Keratinocyte (primary cell): ENCODE measurements around the gene TNIK. TPM values are rescaled to one million over a fixed set of nuclear protein-coding genes. Genes with fewer than 3 reads are reported as not detected.

Source experiments
- DNase-seq: peaks from one replicate; pipeline ENCODE4 v3.0.0-alpha.2; 2011; ENCODE audit warnings: low read depth, missing footprints, low spot score
- FAIRE-seq: peaks from 2 replicates; lab custom pipeline; 2011; peaks lifted over from hg19 to GRCh38; lab: Jason Lieb, UNC
- H2AFZ ChIP-seq: 2 replicates; pipeline ENCODE4 v1.6.0; 2012; ENCODE audit warnings: low read length, control low read depth, inconsistent platforms; ENCODE audit not compliant: control insufficient read depth
- H3K27ac ChIP-seq: 2 replicates; pipeline ENCODE4 v1.5.1; 2011; ENCODE audit warnings: low read length; ENCODE audit not compliant: control insufficient read depth, insufficient read depth
- H3K27me3 ChIP-seq: 3 replicates; pipeline ENCODE4 v1.6.0; 2011; ENCODE audit warnings: low read length; ENCODE audit not compliant: control insufficient read depth, insufficient read depth; ENCODE audit errors: extremely low read depth
- H3K36me3 ChIP-seq, 2 experiments: 2 replicates in 1 of 2; 3 replicates in 1 of 2; pipeline ENCODE4 v1.5.1; 2011; ENCODE audit warnings: low read length in 2 of 2, mild to moderate bottlenecking in 1 of 2; ENCODE audit not compliant: control insufficient read depth in 2 of 2, insufficient read depth in 2 of 2; ENCODE audit errors: extremely low read depth in 1 of 2
- H3K4me1 ChIP-seq: 3 replicates; pipeline ENCODE4 v1.5.1; 2011; ENCODE audit warnings: low read length; ENCODE audit not compliant: control insufficient read depth, insufficient read depth; ENCODE audit errors: extremely low read depth
- H3K4me2 ChIP-seq: 3 replicates; pipeline ENCODE4 v1.6.0; 2011; ENCODE audit warnings: low read depth, low read length; ENCODE audit not compliant: control insufficient read depth, insufficient read depth; ENCODE audit errors: extremely low read depth
- H3K4me3 ChIP-seq, 3 experiments: fragments of 200-600 bp in 1 of 3; sonication (generic) in 1 of 3; 2 replicates in 2 of 3; 3 replicates in 1 of 3; pipeline ENCODE4 v1.5.1; 2011 to 2016; ENCODE audit warnings: low read length in 3 of 3, mild to moderate bottlenecking in 3 of 3, control low read depth in 2 of 3, inconsistent platforms in 1 of 3, low read depth in 1 of 3, mixed read lengths in 1 of 3, mixed run types in 1 of 3, moderate library complexity in 1 of 3; ENCODE audit not compliant: control insufficient read depth in 2 of 3, insufficient read depth in 2 of 3; ENCODE audit errors: extremely low read depth in 1 of 3
- H3K79me2 ChIP-seq: 2 replicates; pipeline ENCODE4 v1.6.0; 2012; ENCODE audit warnings: low read length; ENCODE audit not compliant: control insufficient read depth, insufficient read depth
- H3K9ac ChIP-seq: 3 replicates; pipeline ENCODE4 v1.6.0; 2011; ENCODE audit warnings: low read length; ENCODE audit not compliant: control insufficient read depth, insufficient read depth; ENCODE audit errors: extremely low read depth
- H3K9me1 ChIP-seq: 3 replicates; pipeline ENCODE4 v1.6.0; 2011; ENCODE audit warnings: low read length; ENCODE audit not compliant: control insufficient read depth, insufficient read depth; ENCODE audit errors: extremely low read depth
- H3K9me3 ChIP-seq: 2 replicates; pipeline ENCODE4 v1.5.1; 2012; ENCODE audit warnings: low read depth, low read length; ENCODE audit not compliant: control insufficient read depth
- H4K20me1 ChIP-seq: 3 replicates; pipeline ENCODE4 v1.6.0; 2011; ENCODE audit warnings: low read length; ENCODE audit not compliant: control insufficient read depth, insufficient read depth; ENCODE audit errors: extremely low read depth
- EZH2 ChIP-seq: IDR thresholded peaks from one replicate; pipeline ENCODE4 v1.6.1; 2012; ENCODE audit warnings: inconsistent platforms, mild to moderate bottlenecking, low read length, moderate library complexity
- dilution Hi-C: fragments of 300-500 bp; cut with MboI; formaldehyde crosslinking; loops from one replicate; pipeline ENCODE4 v1.7.0; 2020; ENCODE audit warnings: low sequenced_read_pairs; ENCODE audit not compliant: extremely low pct_ligation_motif_present
- polyA plus RNA-seq, 5 experiments: library from polyadenylated mRNA; depleted of rRNA in 3 of 5; stranded (reverse) in 3 of 5; stranded (forward) in 1 of 5; unstranded in 1 of 5; fragments of >200 nt; gene quantifications; 1 replicate in 1 of 5; 2 replicates in 3 of 5; 3 replicates in 1 of 5; pipeline versions ENCODE4 v1.2.1 to v1.2.3, GENCODE V29; 2011 to 2012; ENCODE audit warnings: missing spikeins in 2 of 5, low read depth in 1 of 5, low replicate concordance in 1 of 5
- TF ChIP-seq, protein P1 (sequence below), 3 experiments: IDR thresholded peaks in 1 of 3; conservative IDR thresholded peaks in 1 of 3; optimal IDR thresholded peaks in 1 of 3; 2 replicates in 2 of 3; 3 replicates in 1 of 3; pipeline versions ENCODE3 to v1.5.1; 2011; ENCODE audit warnings: low read length in 3 of 3, mild to moderate bottlenecking in 3 of 3, moderate library complexity in 2 of 3, control low read depth in 1 of 3, inconsistent platforms in 1 of 3; ENCODE audit not compliant: insufficient read depth in 2 of 3; ENCODE audit errors: extremely low read depth in 1 of 3

TNIK gene
- polyA plus RNA-seq, 1 donor (not counting 4 experiments of a cell fraction or from before 2014, with no cell fraction given): 4.4 TPM

DNA sequence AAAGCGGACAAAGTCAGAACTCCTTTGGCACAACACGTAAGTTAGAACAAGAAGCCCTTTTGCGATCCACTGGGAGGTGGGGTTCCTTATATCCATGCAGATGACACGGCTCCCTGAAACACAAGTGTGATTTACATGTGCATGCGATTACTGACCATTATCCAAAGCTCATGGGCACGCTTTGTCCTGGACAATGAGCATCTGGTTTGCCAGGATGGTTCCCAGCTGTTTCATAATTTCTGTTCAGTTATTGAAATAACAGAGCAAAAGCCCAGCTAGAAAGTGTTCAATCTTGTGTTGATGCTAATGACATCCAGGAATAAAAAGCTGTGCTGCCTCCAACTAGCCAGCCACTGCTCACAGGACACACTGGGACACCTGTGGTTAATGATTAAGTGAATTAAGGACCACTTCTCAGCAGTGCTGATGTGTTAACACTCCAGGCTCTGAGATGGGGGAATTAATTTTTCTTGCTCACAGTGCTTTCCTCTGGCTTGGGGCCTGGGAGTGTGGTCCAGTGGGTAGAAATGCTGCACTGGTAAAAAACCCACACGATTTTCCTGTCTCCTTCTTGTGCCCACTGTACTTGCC, 310.6 kb downstream of the TNIK start:
- TF ChIP-seq, protein P1, sequence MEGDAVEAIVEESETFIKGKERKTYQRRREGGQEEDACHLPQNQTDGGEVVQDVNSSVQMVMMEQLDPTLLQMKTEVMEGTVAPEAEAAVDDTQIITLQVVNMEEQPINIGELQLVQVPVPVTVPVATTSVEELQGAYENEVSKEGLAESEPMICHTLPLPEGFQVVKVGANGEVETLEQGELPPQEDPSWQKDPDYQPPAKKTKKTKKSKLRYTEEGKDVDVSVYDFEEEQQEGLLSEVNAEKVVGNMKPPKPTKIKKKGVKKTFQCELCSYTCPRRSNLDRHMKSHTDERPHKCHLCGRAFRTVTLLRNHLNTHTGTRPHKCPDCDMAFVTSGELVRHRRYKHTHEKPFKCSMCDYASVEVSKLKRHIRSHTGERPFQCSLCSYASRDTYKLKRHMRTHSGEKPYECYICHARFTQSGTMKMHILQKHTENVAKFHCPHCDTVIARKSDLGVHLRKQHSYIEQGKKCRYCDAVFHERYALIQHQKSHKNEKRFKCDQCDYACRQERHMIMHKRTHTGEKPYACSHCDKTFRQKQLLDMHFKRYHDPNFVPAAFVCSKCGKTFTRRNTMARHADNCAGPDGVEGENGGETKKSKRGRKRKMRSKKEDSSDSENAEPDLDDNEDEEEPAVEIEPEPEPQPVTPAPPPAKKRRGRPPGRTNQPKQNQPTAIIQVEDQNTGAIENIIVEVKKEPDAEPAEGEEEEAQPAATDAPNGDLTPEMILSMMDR (optimal IDR thresholded peaks at IDR 0.05 in 1 of 3, IDR thresholded peaks at IDR 0.05 in 1 of 3, conservative IDR thresholded peaks at IDR 0.05 in 1 of 3; ENCODE audit: extremely low read depth in 1 of 3, insufficient read depth in 2 of 3, low read length in 3 of 3): no peak
- no peak for TF ChIP-seq EZH2
- H4K20me1 ChIP-seq: no peaks in the 10 kb centered on the region
- DNase-seq (no peak), FAIRE-seq (no peak)
- H3K9me3 ChIP-seq: no peaks in the 10 kb centered on the region
- no peak overlapping the region for H3K9ac ChIP-seq
- no peak overlapping the region for H3K27ac ChIP-seq
- no peak overlapping the region for H2AFZ ChIP-seq
- H3K27me3 ChIP-seq: no peaks in the 10 kb centered on the region
- H3K4me1 ChIP-seq: no peaks in the 10 kb centered on the region
- H3K79me2 ChIP-seq: no peaks in the 10 kb centered on the region
- H3K36me3 ChIP-seq: no peaks in the 10 kb centered on the region
- dilution Hi-C loops: no loop called here
- no peak overlapping the region for H3K4me3 ChIP-seq
- H3K4me2 ChIP-seq: no peak overlapping the region
- H3K9me1 ChIP-seq: no peaks in the 10 kb centered on the region

DNA sequence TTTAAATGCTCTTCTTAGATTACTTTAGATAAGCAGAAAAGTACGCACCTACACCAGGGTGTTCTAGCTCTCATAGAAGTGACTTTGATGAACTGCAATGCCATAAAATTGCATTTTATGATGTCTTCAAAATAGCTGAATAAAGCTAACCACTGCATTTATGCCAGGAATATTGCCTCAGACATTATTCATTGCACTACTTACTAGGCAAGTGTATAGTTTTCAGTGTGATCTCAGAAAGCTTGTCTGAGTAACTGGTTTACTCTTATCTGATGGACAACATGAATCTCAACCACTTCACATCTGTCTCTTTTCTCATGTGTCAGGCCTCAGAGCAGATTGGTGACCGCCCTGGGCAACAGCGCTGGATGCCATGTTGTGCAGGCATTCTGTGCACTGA, 314.4 kb downstream of the TNIK start:
- Histone ChIP-seq H3K4me3 (no peak overlapping the region), H3K4me2 (no peak overlapping the region), H3K27me3 (no peaks in the 10 kb centered on the region), H3K79me2 (no peaks in the 10 kb centered on the region), H3K36me3 (no peaks in the 10 kb centered on the region), H3K9me3 (no peaks in the 10 kb centered on the region), H3K27ac (no peak overlapping the region), H3K4me1 (no peaks in the 10 kb centered on the region), H3K9me1 (no peaks in the 10 kb centered on the region), H3K9ac (no peak overlapping the region), H4K20me1 (no peaks in the 10 kb centered on the region), H2AFZ (no peak overlapping the region)
- FAIRE-seq: peak; percentile 23
- dilution Hi-C loops: no loop called here
- DNase-seq: no peak
- TF ChIP-seq, protein P1 (optimal IDR thresholded peaks at IDR 0.05 in 1 of 3, IDR thresholded peaks at IDR 0.05 in 1 of 3, conservative IDR thresholded peaks at IDR 0.05 in 1 of 3; ENCODE audit: extremely low read depth in 1 of 3, insufficient read depth in 2 of 3, low read length in 3 of 3): no peak
- TF ChIP-seq EZH2: no peak
